CD4-positive, alpha-beta T cell treated with Interleukin-4 for 1 hour (primary cell): ENCODE data around the gene SORCS2.

Source experiments
- DNase-seq, 2 donors: peaks; one replicate each; pipeline ENCODE4 v3.0.0-alpha.2; 2020 to 2022

Gene SORCS2

DNA sequence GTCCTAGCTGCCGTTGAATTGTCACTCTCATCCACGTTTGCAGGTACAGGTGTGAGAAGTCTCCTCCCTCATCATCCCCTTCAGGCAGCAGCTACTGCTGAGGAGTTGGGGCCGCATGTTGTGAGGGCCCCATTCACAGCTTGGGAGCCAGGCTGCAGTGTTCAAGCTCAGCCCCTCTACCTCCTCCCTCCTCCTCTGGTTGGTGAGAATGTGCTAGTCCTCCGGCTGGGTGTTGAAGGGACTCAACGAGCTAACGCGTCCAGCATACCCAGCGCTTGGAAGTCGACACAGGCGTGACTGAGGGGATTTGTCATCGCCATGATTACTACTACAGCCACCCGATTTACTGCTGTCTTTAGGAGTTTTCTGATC, 324.4 kb downstream of the SORCS2 start:
- no peak for DNase-seq

DNA sequence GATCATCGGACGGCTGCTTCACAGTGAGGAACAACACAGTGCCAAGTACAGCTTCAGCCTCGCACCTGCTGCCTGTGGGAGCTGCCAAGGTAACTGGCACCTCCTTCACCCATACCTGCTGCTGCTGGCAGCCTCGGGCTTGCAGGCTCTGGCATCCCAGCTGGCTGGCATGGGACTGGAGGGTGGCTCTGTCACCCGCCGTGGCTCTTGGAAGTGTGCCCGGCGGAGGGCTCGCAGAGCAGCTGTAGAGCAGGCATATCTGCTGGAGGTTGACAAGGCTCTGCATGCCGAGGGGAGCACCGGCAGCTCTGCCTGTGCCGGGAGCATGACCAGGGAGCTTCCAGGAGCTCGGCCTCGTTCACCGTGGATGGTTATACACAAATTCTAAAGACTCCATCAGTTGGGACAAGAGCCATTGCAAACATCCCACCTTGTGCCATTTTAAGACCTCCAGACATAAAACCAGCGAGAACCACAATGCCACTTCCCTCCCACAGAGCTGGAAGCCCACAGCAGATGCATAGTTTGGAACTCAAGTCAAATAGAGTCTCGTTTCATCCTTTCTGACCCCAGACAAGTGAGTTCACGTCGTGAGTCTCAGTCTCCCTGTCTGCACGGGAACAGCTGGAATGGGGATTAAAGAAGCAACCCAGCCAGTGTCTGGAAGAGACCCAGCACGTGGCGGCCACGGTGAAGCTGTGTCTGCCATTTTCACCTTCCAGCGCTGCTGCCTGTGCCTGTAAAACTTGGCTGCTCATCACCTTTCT, 326.7 kb downstream of the SORCS2 start:
- no peak for DNase-seq

DNA sequence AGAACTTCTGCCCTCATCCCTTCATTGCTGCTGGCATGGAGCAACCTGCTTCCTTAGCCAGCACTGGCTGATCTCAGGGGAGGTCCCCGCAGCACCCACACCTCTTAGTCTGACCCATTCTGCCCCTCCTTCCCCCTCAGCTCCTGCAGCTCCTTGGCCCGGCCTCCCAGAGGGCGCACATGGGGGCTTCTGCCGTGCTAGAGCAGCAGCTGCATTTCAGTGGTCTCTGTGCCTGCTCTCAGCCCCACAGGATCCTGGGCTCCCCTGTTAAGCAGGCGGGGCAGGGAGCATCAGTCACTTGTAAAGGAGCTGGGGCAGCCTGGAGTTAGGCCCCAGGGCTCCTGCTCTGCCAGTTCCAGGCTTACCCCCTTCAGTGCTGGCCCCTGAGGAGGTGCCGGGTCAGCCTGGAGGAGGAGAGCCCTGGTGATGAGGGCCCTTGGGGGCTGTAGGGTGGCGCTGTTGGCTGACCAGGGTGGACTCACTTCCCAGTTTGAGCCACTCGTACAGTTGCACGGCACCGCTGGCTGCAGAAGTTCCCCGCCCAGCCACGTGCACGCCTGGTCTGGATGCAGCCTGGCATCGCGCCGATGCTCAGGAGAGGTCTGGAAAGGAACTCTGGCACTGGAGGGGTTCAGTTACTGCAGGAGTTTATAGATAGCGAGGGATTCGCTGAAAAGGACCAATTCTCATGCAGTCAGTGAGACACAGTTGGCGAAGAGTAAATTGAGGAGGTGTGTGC, 327.5 kb downstream of the SORCS2 start:
- no peak for DNase-seq

DNA sequence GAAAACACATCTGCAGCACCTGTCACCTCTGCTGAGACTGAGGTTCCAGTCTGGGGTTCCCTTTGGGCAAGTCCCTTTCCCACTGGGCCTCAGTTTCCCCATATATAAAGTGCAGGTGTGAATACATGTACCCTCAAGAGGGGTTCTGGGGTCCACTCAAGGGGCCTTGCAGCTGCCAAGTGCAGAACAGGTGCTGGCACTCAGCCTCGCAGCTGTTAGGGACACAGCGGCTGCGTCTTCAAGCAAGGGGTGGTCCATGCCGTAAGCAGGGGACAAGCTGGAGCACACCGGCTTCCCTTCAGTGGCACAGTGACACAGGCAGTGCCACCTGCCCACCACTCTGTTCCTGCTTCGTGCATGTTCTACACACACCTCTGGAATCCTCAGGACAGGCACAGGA, 329.3 kb downstream of the SORCS2 start:
- no peak for DNase-seq

DNA sequence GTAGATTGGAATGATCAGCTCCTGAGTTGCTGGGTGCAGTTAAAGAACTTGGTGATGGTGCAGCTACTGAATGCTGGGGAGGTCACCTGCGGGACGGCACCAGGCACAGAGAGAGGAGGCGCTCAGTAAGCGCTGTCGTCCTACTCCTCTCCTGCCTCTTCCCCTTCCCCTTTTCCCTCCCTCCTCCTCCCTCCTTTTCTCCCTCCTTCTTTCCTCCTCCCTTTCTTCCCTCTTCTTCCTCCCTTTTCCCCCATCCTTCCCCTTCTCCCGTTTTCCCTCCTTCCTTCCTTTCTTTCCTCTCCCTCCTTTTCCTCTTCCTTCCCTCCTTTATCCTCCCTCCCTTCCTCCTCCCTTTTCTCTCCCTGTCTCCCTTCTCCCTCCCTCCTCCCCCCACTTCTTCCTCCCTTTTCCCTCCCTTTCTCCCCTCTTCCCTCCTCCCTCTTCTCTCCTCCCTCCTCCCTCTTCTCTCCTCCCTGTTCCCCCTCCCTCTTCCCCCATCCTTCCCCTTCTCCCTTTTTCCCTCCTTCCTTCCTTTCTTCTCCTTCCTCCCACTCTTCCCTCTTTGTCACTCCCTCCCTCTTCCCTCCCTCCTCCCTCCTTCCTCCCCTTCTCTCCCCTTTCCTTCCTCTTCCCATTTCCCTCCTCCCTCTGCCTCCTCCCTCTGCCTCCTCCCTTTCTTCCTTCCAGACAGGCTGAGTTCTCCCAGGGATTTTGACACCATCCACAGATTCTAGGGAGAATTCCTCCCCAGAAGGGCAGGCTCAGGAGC, 330.3 kb downstream of the SORCS2 start:
- no peak for DNase-seq

DNA sequence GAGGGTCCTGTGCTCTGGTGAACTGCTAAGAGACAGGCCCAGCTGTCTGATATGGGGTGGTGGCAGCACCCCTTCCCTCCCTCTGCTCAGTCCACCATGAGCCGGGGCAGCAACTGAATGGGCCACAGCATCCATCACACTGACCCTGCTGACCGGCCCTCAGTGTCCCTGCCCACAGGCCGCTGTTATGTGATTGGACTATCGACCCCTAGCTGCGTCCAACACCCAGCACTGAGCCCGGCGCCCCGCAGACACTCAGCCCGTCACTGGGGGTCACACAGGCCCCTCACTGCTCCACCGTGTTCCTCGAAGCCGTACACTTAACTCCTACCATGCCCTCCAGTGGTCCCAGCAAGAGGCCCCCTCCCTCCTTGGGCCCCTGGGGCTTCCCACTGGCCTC, 331.2 kb downstream of the SORCS2 start:
- no peak for DNase-seq

DNA sequence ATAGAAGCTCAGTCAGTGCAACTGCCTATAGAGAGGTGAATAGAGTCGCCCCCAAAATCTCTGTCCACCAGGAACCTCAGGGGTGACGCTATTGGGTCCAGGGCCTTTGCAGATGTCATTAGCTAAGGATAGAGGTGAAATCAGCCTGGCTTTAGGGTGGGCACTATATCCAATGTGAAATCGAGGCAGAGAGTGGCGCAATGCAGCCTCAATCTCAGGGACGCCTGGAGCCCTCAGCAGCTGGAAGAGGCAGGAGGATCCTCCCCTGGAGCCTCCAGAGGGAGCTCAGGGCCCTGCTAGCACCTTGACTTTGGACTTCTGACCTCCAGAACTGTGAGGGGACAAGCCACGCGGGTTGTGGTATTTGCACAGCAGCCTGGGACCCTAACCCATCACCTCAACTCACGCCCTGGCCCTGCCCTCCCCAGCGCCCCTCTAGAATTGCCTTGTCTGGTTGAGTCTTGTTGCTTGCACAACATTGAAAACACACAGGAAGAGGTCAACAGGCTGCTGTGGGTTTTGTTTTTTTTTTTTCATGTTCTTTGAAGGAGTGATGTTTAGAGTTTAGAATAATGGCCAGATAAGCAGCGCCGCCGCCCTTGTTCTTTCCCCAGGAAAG, 331.8 kb downstream of the SORCS2 start:
- DNase-seq: no peak

DNA sequence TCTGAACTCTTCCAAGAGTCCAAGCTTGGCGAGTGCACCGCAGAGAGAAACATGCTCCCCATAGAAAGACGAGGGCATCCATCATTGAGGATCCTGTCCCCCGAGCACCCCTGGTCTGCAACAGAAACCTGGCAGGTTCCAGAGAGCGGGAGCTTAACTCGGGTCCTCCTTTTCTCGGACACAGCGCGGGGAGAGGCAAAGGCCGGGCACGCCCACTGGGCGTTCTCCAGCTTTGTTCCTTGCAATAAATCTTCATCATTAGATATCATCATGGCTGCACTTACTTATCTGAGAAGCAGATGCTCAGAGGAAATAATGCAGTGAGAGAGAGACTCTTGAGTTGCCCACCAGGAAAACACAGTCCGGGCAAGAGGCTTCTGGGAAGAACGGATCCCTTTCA, 332.5 kb downstream of the SORCS2 start:
- no peak for DNase-seq

DNA sequence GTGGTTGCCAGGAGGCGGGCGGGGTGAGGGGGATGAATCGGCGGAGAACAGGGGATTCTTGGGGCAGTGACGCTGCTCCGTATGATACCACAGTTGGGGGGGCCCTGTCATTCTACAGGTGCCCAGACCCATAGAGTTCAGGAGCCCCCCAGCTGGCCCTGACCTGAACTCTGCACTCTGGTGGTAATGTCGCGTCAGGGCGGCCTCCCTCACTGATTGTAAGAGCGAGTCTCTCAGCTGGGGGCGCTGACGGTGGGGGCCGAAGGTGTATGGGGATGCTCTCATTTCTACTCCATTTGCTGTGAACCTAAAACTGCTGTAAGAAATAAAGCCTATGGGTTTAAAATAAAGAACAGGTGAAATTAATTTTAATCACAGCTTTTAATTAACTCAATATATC, 334.2 kb downstream of the SORCS2 start:
- no peak for DNase-seq

DNA sequence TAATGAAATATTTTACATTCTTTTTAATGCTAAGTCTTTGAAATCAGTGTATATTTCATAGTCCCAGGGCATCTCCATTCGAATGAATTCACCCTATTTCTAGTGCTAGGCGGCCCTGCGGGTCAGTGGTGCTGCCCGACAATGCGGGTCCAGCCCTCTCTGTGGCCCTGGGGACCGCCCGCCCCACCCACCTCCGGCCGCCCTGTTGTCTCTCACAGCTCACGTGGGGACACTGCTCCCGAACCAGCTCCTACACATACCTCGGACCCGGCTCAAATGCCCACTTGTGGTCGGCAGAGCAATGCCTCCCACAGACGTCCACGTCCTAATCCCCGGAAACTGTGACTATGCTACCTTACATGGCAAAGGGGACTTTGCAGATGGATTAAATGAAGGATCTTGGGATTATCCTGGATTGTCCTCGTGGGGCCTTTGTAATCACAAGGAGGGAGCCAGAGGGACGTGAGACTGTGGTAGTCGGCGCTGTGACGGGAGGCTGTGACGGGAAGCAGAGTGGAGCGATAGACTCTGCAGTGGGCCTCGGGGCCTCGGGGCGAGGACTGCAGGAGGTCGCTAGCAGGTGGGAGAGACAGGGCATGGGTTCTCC, 334.7 kb downstream of the SORCS2 start:
- no peak for DNase-seq

DNA sequence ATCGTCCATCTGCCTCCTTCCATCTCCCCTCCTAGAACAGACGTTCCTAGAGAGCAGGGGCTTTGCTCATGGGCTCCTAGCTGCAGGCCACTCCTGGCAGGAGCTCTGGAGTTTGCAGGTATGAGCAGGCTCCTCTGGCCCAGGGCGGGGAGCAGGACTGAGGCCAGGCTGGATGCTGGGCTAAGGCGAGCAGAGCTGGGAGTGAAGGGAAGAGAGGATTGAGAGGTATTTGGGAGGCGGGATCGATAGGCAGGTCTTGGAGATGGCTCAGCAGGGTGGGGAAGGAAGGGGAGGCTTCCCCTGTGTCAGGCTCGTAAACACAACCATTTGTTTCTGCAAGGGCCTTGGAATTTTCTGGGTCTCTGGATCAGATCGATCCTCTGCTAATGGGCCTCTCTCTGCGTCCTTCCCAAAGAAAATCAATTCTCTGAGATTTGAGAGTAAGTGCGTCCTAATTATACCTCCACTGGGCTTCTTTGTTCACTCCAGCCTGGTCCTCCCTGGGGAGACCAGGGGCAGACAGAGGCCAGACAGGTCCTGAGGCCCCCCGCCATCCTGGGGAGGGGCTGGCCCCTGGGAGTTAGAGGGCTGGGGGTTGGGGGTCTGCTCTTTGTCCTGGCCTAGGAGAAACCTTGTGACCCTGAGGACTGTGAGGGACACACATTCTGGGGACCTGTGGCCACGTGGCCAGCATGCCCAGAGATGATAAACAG, 337.2 kb downstream of the SORCS2 start:
- no peak for DNase-seq

DNA sequence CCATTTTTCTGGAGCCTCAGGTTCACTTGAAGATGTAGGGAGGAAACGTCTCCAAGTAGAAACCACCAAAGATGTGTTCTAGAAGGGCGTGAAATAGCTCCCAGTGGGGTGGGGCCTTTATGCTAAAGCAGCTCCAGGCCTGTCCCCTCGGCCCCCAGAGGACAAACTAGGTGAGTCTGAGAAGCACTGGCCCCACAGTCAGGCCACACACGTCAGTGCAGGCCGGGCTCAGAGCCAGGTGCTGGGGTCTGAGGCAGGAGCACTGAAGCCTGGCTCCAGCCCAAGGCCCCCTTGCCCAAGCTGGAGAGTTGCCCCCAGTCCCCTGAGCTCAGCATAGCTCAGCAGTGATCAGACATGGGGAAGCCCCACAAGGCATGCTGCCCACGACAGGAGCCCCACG, 337.7 kb downstream of the SORCS2 start:
- no peak for DNase-seq

DNA sequence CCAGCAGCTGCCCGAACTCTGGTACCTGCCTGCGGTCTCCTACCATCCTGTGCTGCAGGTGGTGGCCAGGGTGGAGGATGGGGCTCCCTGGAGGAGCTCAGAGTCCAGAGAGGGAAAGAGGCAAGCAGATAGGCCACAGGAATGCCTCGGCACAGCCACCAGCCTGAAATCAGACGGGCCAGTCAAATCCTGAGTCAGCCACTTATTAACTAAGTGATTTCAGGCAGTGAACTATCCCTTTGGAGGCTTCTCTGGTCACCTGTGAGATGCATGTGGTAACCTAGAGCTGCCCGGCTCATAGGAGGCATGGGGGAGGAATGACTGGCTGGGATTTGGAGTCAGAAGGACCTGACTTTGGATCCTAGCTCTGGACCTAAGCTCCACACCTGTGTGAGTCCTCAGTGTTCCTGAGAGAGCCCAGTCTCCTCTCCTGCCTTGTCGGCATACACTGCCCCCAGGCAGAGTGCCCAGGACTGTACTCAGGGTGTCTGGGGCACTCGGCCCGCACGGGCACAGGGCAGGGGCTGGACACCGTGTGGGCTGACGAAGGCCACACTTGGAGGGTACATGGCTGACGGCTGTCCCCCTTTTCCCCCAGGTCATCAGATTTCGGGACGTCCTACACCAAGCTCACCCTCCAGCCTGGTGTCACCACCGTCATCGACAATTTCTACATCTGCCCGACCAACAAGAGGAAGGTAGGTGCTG, 338.7 kb downstream of the SORCS2 start:
- no peak for DNase-seq

DNA sequence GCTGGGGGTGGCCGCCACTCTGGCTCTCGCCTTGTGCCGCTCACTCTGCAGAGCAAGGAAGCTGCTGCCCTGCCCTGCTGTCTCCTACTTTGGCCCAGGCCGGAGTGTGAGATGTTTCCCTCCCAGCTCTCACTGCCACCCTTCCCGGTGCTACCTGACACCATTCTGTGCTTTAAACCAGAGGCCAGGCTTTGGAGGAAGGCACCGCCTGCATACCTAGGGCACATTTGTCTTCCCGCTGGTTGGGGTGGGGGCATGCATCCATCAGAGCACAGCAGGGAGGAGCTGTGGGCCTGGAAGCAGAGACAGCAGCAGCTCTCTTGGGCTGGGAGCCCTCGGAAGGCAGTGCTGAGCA, 339.3 kb downstream of the SORCS2 start:
- DNase-seq: no peak

DNA sequence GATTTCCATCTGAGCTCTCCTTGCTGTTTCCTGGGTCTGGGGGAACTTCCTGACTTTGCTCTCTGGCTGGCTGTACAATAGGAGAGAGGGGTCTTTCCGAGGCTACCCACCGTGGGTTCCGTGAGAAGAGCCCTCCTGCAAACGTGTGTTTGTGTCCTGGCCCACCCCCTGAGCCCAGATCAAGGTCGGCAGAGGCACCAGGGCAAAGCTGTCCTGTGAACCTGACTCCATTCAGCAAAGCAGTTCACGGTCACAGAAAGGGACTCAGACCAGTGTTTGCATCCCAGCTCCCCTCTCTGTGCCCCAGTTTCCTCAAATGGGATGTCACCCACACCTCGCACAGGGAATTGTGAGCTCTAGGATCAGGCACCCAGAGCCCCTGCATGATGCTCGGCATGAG, 339.7 kb downstream of the SORCS2 start:
- DNase-seq: no peak

DNA sequence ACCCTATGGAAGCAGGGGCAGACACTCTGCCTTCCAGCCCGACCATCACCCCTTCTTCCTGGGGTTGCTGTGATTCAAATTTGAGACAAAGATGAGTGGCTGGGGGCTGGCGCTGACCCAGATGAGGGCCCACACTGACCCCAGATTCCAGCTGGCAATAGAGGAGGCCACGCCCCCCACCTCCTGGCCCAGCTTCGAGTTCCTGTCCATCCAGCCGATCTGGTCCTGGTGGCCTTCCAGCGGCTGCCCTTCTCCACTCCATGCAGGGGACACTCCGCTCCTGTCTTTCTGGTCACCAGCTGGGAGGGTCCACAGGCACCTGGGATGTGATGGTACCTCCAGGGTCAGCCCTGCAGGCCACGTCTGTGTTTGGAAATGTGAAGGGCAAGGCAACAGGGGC, 340.9 kb downstream of the SORCS2 start:
- no peak for DNase-seq

DNA sequence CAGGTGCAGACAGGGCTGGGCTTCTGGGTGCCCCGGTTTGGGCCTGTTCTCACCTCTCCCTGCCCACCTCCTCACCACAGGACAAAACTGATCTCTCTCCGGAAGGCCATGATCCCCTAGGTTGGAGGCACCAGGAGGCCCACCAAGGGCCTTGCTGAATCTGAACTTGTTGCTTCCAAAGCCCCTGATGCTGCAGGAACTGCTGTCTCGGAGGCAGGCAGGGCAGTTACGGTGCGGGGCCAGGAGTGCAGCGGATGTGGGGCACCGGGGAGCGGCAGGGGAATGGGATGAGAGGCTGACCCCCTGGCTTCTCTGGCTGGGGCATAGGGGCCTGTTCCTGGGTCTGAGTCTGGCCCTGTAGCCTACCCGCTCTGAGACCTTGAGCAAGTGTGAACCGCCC, 342.8 kb downstream of the SORCS2 start:
- DNase-seq: no peak

DNA sequence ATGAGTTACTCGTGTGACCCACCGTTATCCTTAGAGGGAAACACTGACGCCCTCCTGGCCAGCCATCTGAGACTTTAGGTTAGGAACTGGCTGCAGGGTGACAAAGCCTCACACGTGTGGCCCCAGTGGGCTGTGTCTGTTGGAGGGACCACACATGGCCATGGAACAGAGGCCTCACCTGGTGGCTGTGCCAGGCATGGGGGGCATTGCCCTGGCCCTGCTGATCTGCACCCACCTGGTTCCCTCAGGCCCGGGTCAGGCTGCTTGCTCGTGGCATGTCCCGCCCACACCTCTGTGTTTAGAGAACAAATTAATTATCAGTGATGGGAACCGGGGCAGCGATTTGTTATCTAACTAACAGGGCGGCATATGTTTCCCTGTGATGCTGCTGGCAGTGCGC, 343.3 kb downstream of the SORCS2 start:
- DNase-seq: no peak

DNA sequence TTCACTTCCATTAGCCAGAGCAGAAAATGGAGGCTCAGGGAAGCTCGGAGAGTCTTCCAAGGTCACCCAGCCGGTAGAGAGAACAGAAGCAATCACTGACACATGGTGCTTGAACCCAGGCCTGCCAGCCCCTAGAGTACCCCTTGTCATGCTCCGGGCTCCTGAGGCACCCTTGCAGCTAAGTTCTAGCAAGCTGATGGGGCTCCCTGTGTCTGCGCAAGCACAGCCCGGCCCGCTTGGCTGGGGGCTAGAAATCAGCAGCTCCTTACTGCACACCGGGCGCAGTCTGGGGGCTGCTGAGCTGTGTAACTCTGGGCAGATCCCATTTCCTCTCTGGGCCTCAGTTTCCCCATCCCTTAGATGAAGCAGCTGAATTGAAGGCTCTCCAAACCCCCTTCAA, 344.5 kb downstream of the SORCS2 start:
- no peak for DNase-seq

DNA sequence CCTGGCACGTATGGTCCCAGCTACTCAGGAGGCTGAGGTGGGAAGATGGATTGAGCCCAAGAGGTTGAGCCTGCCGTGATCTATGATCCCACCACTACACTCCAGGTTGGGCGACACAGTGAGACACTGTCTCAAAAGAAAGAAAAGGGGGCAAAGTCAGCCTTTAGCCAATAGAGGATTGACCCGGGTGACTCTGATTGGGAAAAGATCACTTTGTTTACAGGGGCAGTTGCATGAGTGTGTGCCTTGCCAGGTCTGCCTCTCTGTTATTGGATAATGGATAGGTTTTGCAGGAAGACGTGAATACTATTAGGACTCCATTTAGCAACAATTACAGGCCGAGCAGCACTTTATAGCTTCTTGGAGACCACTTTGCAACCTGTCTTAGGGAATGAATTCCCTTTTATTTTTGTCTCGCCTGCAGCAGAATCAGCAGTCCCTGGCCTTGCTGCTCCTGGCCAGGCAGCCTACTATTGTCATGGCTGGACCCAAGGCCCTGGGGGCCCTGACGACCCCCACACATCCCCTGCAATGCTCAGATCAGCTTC, 345.6 kb downstream of the SORCS2 start:
- no peak for DNase-seq

DNA sequence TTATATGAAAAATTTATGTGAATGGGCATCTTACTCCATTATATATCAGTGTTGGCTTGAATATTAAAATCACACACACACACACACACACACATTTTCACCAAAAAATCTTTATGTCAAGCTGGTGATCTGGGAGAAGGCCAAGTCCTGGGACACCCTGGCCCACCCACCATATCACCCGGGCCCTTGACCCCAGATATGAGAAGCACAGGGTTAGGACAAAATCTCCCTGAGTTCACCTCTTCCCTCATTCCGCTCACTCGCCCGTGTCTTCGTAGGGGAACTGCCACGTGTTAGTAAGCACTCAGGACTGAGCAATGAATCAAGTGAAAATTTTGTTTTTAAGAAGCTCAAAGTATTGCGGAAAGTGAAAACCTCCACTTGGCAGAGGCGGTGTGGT, 346.2 kb downstream of the SORCS2 start:
- DNase-seq: no peak

DNA sequence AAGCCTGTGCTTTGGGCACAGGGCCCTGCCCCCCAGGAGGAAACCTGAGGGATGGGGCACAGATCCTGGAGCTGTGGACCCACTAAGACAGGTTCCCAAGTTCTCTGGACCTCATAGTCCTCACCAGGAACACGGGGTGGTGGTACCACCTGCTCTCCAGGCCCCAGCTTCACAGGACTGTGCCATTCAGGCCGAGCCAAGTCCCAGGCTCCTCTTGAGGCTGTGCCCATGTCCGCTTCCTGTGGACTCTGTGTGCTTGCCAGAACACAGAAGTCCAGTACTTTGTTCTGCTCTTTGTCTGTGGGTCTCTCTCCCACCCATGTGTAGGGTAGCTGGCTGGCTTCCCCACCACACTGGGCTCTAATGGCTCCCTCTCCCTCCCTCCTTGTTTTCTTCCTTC, 346.8 kb downstream of the SORCS2 start:
- no peak for DNase-seq
